Stimulated activated CD4-positive, alpha-beta T cell treated with anti-CD3 and anti-CD28 coated beads, Interleukin-2, amount 100 ng/mL, for 48 hours (primary cell): ENCODE measurements around the gene NEUROD1.
"Not testable (repeated sequence)": the region's sequence is repeated elsewhere in the genome, so short reads cannot be mapped to it uniquely, and the experiment has no call there.

Experiments
- DNase-seq, 2 donors: peaks; one replicate each; pipeline ENCODE4 v3.0.0-alpha.2; 2020

The NEUROD1 gene

DNA sequence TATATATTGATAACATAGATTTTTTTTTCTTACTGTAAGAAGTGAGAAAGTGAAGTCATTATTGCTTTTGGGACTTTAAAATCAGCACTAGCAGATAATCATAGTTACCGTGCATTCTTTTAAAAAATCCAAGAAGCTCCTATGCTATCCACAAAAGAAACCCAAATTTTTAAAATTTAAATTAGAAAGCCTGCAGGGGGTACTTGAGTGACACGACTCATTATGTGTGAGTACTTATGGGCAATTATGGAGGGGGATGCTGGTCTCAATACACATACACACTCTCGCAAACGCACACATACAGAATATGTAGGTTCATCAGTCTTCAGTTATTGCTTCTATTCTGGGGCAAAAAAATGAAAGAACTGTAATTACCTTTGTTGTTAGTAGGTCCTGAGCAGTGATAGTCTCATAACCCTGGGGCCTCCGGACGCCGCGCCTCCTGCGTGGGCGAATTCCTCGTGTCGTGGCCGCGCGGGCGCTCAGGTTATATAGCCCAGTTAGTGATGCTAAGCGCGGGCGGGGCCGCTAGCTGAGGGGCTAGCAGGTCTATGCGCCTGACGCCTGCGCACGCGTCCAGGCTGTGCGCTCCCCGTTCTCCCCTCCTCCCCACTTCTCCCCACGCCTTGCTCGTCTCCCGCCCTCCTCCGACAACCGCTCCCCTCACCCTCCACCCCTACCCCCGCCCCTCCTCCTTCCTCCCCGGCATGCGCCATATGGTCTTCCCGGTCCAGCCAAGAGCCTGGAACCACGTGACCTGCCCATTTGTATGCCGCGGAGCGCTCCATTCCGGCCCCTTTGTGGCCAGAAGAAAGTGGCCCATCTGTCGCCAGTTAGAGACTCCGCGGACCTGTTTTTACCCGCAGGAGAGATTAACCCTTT, at the start of gene NEUROD1:
TSS of gene NEUROD1 (minus strand) at position 463 of the 882 bp plus-strand sequence. CDS start 1,657 bp downstream, outside the sequence.
- DNase-seq: no peak

DNA sequence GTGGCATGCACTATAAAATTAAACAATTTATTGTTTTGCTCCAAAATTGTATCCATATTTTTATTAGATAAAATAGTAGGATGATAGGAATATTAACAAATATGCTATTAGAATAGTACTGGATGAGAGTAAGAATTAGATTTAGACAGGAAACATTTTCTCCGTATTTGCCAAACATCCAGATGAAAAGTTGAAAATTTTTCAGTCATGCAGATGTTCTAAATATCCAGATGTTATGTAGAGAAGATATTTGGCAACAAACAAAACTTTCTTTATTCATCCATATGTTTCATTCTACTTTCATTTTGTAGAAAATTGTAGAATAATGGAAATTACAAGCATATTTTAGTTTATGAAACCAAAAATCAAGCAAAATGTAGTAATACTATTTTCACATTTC, 45.2 kb upstream of the NEUROD1 start:
- no peak for DNase-seq

GRCh38 chr2:181724662-181725061, 44.3 kb upstream of the NEUROD1 start:
- no peak for DNase-seq

- DNase-seq: no peak
Measured at GRCh38 chr2:181723731-181724130, 43.4 kb upstream of the NEUROD1 start.

DNA sequence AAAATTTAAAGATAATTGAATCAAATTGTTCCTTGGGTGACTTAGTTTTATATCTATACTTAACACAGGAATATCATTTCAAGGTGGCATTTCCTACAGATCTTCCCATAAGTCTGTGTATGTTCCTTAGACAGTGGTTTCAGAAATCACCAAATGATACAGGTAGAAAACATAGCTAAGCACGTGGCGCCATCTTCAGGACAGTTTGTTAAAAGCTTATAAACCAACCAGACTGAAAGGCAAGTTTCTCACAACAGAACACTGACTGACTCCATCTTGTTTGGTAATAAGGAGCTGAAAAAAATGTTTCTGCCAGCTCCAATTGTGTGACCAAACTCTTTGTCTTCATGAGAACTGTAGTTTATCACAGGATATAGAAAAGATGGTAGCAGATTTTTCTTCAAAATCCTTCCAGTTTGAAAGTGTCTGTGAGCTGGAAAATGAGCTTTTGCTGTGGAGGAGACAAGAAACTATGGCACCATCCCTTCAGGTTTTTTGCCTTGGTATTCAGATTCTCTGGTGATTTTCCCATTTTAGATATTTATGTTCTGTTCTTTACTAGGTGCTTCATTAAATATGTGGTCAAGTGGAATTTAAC, 34.8 kb upstream of the NEUROD1 start:
- peak; percentile 68 for DNase-seq

DNA sequence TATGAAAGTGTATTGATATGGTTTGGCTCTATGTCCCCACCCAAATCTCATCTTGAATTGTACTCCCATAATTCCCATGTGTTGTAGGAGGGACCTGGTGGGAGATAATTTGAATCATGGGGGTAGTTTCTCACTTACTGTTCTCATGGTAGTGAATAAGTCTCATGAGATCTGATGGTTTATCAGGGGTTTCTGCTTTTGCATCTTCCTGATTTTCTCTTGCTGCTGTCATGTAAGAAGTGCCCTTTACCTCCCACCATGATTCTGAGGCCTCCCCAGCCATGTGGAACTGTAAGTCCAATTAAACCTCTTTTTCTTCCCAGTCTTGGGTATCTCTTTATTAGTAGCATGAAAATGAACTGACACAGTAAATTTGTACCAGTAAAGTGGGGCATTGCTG, 30.7 kb upstream of the NEUROD1 start:
- DNase-seq: not testable (repeated sequence)

GRCh38 chr2:181702519-181702918, 22.2 kb upstream of the NEUROD1 start:
- DNase-seq: not testable (repeated sequence)

DNA sequence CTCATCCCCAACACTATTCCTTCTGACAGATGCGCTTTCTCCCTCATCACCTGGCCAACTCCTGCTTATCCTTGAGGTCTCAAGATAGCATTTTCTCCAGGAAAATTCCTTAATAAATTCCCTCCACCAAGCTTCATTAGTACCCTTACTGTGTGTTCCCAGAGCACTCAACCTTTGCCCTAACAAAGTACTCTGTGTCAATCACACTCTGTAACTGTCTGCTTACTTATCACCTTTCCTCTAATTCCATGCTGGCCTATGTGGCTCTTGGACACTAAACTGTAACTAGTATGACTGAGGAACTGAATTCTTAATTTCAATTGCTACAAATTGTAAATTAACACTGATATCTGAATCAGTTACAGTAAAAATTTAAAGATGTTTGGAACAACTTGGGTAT, 17.9 kb upstream of the NEUROD1 start:
- no peak for DNase-seq

GRCh38 chr2:181697571-181697970, 17.3 kb upstream of the NEUROD1 start:
- DNase-seq: no peak

GRCh38 chr2:181697126-181697525, 16.8 kb upstream of the NEUROD1 start:
- DNase-seq: no peak

DNA sequence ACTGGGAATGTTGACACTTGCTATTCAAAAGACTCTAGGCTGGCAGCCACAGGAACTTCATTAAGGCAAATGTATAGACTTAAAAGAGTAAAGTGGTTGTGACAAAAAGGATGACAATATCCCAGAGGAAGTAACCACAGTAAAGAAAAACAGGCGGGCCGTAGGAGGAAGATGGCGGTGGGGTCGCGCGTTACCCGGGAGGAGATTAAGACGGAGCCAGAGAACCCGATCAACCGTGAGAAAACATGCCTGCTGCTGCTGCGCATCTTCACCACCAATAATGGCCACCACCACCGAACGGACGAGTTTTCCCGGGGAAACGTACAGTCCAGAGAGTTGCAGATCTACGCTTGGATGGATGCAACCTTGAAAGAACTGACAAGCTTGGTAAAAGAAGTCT, 14.0 kb upstream of the NEUROD1 start:
- DNase-seq: no peak

- no peak for DNase-seq
Measured at GRCh38 chr2:181690860-181691259, 10.5 kb upstream of the NEUROD1 start.

GRCh38 chr2:181686576-181687185, 6.4 kb upstream of the NEUROD1 start:
- no peak for DNase-seq

DNA sequence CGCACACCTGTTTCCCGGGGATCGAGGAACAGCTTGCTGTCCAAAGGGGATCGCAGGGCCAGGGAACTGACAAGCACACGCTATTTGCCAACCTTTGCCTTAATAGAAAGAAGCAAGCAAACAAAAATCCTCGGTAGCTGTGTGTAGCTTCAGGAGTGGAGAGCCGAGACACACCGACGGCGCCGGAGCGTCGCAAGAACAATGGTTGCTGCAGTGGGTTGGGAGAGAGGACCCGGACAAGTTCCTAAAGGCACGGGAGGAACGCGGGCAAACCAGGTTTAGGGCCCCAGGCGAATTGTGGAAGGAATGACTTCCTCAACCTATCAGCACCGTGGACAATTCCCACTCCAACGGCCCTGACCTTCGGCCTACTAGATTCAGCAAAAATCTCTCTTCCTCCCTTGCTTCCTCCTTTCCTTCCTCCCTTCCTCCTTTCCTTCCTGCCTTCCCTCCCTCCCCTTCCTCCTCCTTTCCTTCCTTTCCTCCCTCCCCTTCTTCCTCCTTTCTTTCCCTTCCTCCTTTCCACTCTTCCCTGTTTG, 4.9 kb upstream of the NEUROD1 start:
- DNase-seq: no peak

DNA sequence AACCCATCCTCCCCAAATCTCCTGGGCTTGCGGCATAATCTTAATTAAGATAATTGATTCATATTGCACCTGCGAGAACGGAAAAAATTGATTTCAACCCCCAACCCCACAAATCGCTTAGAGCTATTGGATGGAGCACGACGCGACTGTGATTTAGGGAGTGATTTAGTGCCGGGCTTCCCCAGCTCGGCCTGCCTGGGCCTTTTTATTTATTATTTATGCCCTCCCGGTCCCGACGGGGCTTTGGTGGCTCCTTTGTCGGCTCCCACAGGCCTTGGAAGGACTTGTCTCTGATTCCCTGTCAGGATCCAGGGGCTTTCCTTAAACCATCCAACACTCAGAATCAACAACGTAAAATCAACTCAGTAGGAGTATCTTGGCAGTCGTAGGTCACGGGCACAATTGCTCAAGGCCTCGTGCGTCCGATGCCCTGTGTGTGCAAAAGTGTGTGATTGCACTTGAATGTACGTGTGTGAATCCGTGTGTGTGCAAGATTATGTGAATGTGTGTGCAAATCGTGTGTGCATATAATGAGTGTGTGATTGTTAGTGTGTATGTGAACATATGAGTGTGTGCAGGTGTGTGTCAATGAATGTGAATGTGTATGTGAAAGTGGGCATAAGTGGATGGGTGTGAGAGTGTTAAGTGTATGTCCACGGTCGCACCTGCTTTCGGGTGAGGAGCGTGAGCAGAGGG, 4.3 kb upstream of the NEUROD1 start:
- DNase-seq: no peak

- DNase-seq: no peak
Measured at GRCh38 chr2:181683518-181684453, 3.5 kb upstream of the NEUROD1 start.

- DNase-seq: no peak
Measured at GRCh38 chr2:181682795-181683517, 2.6 kb upstream of the NEUROD1 start.

DNA sequence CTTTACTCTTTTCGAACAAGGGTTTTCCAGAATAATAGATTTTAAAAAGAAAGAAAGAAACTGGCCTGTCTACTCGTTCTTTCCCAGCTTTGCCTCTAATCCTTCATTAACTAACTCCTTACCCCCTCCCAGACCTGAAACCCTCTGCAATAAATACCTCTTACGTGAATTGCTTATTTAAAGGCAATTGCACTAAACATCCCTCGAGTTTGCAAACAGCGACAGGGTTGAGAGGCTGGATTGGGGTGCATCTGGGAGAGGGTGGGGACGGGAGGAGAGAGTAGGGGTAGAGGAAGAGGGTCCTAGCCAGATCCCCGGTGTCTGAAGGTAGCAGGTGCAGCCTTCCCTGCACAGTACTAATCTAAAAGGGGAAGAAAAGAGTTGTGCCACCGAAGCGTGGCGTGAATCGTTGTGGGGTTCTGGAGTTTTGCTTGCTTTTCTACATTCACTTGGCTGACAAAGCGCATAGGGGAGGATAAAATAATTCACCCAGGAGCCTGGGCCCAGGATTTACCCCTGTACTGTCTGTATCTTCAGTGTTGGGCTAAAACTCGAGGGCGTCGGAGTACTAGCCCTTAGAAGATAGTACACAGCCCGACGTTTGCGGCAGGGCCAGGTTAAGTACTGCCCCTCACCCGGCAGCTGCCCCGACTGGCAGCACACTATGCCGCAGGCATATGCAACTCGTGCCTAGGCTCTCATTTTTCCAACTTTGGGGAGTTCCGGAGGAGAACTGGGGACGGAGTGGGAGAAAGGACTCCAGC, 1.9 kb upstream of the NEUROD1 start:
- DNase-seq: no peak

GRCh38 chr2:181680937-181681811, 857 bp upstream of the NEUROD1 start:
- no peak for DNase-seq
